Activated CD8-positive, alpha-beta memory T cell treated with anti-CD3 and anti-CD28 coated beads, Interleukin-2, amount 50 U/mL, for 24 hours (primary cell): ENCODE data around the gene SYNDIG1.

Source experiments
- DNase-seq: peaks from one replicate; pipeline ENCODE4 v3.0.0-alpha.2; 2020; ENCODE audit errors: extremely low read depth

SYNDIG1 gene

DNA sequence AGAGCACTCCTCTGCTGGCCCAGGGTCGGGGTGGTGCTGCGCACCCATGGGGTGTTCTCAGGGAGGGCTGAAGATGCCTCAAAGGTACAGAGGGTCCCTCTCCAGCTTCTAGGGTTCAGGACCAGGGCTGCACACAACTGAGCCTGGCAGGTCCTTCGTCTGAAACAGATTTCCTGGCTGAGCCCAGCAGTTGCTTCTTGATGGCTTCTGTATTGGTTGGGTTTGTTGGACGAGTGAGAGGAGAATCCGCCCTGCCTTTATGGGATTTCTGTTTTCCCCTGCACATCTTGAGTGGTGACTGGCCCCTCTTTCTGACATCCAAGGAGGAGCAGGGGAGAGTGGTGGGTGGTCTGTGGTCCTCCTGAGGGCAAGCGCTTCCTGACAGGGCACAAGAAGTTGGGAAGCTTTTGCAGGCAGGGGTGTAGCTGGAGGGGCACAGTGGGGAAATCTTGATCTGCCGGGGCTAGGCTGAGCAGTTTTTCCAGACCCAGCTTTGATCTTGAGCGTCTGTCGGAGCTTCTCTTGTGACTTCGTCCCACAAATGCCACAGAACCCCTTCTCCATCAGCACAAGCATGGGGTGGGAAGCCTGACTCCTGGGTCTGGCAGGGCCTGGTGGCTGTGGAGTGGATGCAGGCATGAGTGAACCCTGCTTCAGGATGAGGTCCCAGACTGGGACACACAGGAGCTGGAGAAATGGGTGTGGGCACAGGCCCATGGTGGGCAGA lies 116.5 kb downstream of the SYNDIG1 start:
- DNase-seq: no peak

GRCh38 chr20:24586523-24586840 lies 117.1 kb downstream of the SYNDIG1 start:
- no peak for DNase-seq

DNA sequence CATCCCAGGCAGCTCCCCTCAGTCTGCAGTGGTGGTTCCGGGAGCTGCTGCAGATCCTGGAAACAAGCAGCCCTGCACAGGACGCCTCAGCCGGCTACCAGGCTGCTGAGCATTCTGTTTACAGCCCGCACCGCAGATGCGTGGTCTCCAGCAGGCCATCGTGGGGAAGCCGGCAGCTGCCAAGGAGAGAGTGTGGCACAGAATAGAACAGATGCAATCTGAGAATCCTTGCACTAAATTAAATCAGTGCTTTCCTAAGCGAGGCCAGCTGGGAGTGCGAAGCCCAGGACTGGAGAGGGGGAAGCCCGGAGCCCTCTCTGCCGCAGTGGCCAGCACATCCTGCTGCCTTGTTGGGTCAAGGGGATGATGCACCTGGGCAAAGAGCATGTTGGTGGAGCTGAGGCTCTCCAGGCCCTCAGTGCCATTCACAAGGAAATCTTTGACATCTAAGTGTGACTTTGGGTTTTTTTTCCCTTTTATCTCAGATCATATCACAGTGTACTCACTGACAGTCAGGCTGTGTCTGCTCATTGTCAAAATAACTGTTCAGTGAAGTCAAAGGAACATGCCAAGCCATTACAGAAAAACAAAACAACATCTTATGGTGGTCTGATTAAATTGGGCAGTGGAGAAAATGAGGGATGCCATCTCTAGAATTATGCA lies 118.1 kb downstream of the SYNDIG1 start:
- DNase-seq: no peak

DNA sequence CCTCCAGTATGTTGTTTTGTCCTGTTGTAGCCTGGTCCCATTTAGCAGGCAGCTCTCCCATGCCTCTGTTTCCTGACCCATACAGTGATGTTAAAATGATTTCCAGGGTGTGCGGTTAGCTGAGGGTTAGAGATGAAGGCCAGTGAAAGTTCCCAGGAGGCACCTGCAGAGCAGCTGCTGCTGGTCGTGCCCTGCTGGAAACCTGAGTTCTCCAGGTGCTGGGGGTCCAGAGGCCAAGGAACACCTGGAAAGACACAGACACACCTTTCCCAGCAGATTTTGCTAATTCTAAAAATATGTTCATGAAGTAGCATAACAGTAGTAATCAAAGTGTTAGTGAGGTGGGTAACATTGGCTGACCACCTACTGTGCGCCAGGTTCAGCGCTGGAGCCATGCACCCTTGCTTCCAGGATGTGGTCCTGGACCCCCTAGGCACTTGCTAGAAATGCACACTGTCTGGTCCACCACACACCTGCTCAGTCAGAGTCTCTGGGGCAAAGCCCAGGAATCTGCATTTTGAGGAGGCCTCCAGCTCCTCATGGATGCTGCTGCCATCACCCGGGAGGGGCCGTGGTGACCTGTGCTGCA lies 118.7 kb downstream of the SYNDIG1 start:
- no peak for DNase-seq

- DNase-seq: no peak
Observed at GRCh38 chr20:24588725-24589340, 119.4 kb downstream of the SYNDIG1 start.

- no peak for DNase-seq
Observed at GRCh38 chr20:24589381-24589780, 120.0 kb downstream of the SYNDIG1 start.

GRCh38 chr20:24589815-24590177 lies 120.4 kb downstream of the SYNDIG1 start:
- DNase-seq: no peak

DNA sequence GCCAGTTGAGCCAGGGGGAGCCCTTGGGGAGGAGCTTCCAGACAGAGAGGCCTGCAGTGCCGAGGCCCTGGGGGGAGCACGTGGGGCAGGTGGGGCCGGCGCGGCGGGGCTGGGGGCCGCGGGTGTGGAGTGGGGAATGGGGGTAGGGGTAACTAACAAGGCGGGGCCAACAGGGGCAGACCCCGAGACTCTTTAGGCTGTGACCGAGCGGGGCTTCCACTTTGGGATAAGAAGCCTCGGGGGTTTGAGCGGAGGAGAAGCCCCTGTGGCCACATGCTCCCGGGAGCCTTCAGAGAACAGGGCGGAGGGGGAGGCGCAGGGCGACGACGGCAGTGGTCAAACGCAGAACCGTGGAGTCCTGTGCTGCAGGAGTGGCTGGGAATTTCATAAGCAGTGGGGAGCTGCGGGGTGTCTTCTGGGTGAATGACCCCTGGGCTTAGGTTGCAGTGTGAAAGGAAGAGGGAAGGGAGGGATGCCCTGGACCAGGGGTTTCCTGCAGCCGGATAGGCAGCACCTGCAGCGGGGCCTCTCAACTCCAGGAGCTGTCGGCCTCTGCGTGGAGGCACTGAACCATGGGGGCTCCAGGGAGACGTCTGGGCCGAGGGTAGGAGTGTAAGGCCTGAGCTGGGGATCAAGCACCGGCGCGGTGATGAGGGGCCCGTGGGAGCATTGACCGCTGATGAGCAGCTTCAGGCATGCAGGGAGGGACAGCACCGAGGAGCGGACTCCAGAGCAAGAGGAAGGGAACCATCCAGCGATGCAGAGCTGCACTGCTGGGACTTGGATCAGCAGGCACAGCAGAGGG lies 121.0 kb downstream of the SYNDIG1 start:
- no peak for DNase-seq

GRCh38 chr20:24597051-24597450 lies 127.6 kb downstream of the SYNDIG1 start:
- DNase-seq: no peak

- no peak for DNase-seq
Observed at GRCh38 chr20:24598346-24598745, 128.9 kb downstream of the SYNDIG1 start.

- no peak for DNase-seq
Observed at GRCh38 chr20:24598996-24599395, 129.6 kb downstream of the SYNDIG1 start.

- DNase-seq: no peak
Observed at GRCh38 chr20:24600012-24600411, 130.6 kb downstream of the SYNDIG1 start.

GRCh38 chr20:24603454-24603853 lies 134.0 kb downstream of the SYNDIG1 start:
- no peak for DNase-seq

DNA sequence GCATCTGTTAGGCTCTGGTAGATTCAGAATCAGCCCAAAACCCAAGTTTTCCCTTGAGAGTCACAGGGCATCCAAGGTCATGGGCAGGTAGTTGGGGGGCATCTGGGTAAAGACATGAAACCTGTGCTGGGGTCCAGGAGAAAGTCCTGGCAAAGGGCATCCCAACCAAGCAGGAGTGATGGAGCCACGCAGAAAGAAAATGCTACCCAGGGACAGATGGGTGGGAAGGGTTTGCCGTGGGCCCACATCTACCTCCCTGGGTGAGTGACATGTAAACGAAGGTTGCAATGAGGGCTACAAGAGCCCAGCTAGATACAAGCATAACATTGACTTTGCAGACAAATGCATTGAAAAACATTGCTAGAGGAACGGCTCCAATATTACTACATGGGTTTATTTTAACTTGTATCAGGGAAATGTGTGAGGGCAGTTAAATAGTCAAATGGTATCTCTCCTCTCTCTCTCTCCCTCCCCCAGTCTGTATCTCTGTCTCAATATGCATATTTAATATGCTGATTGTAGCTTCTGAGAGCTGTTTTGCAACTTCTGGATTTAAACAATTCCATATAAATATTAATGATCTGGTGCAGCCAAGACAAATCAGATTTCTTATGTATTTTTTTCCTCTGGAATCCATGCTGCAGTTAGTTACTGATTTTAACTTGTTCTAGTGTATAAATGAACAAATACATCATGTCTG lies 135.7 kb downstream of the SYNDIG1 start:
- DNase-seq: no peak

DNA sequence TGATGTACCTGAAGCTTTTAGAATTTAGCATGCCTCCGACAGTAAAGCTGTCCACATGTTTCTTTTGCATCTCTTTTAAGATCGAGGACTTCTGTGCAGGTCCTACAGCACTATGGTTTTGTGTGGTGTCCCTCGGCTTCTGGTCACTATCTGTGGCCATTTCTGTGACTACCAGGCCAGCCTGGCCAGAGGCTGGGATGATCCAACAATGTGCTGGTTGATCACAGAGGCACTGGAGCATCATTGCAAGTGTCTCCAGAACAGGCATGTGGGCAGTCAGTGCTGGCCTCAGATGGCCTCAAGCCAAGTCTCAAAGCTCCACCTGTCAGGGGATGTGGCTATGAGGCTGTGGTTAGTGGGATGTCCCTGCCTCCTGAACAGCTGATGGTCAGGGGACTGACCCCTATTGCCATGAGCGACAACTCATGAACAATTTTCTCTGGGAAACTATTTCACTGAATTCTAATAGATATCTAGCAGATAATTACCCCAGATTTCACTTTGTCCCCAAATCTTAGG lies 136.6 kb downstream of the SYNDIG1 start:
- no peak for DNase-seq

DNA sequence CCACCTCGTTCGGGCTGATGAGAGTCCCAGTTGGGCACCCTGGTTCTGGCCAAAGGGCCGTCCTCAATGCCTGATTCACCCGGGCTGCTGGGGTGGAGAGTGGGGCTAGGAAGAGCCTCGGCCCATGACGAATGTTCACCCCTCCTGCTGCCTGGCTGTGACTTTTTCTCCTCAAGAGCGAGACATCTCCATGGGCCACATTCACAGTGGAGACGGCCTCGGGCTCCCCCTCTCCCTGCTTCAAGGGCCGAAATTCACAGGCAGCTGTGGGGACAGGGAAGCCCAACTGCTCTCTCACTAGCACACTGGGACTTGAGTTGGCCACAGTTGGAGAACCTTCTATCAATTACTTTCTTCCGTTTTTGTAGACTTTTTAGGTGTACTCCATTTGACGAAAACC lies 138.0 kb downstream of the SYNDIG1 start:
- DNase-seq: no peak

- DNase-seq: no peak
Observed at GRCh38 chr20:24608926-24609667, 139.7 kb downstream of the SYNDIG1 start.

GRCh38 chr20:24609757-24610156 lies 140.3 kb downstream of the SYNDIG1 start:
- DNase-seq: no peak

- no peak for DNase-seq
Observed at GRCh38 chr20:24610341-24611115, 141.1 kb downstream of the SYNDIG1 start.
